ENCODE data around the gene TFPI2.

The TFPI2 gene

GRCh38 chr7:93854480-93854879, 36.1 kb downstream of the TFPI2 start:
- no peak for DNase-seq

GRCh38 chr7:93851536-93851935, 39.0 kb downstream of the TFPI2 start:
- no peak for DNase-seq

GRCh38 chr7:93843260-93843659, 47.3 kb downstream of the TFPI2 start:
- DNase-seq = no peak

GRCh38 chr7:93838966-93839365, 51.6 kb downstream of the TFPI2 start:
- DNase-seq = no peak

- no peak for DNase-seq
Observed at GRCh38 chr7:93837245-93837644, 53.3 kb downstream of the TFPI2 start.

GRCh38 chr7:93836116-93836515, 54.4 kb downstream of the TFPI2 start:
- no peak for DNase-seq

- DNase-seq = no peak
Observed at GRCh38 chr7:93835702-93836101, 54.9 kb downstream of the TFPI2 start.
